Mesodermal cell (in vitro differentiated cells): ENCODE results near the gene SH2D2A.

ENCODE experiments used
- H3K27ac ChIP-seq: 2 replicates; pipeline ENCODE4 v1.7.0; 2013; ENCODE audit warnings: mild to moderate bottlenecking, low read depth, low read length, moderate library complexity; ENCODE audit not compliant: severe bottlenecking
- H3K36me3 ChIP-seq: 2 replicates; pipeline ENCODE4 v1.7.1; 2013; ENCODE audit warnings: mild to moderate bottlenecking, low read length, moderate library complexity; ENCODE audit not compliant: control insufficient read depth, insufficient read depth
- H3K4me1 ChIP-seq: one replicate; pipeline ENCODE4 v1.7.1; 2013; ENCODE audit warnings: mild to moderate bottlenecking, low read length; ENCODE audit not compliant: insufficient read depth, control insufficient read depth, poor library complexity, severe bottlenecking
- H3K4me3 ChIP-seq: 2 replicates; pipeline ENCODE4 v1.7.0; 2013; ENCODE audit warnings: low read length, control low read depth, mild to moderate bottlenecking; ENCODE audit not compliant: insufficient read depth, poor library complexity, severe bottlenecking; ENCODE audit errors: extremely low read depth
- H3K9me3 ChIP-seq: 2 replicates; pipeline ENCODE4 v1.7.1; 2013; ENCODE audit warnings: mild to moderate bottlenecking, low read length, moderate library complexity; ENCODE audit not compliant: control insufficient read depth
- WGBS, 2 experiments: methylation state at CpG; one replicate each; pipeline ENCODE4 v1.1.5; 2013; ENCODE audit warnings: missing lambda C conversion rate in 2 of 2; ENCODE audit not compliant: insufficient coverage in 2 of 2; 5-methylcytosine and 5-hydroxymethylcytosine counted together

The SH2D2A gene

DNA sequence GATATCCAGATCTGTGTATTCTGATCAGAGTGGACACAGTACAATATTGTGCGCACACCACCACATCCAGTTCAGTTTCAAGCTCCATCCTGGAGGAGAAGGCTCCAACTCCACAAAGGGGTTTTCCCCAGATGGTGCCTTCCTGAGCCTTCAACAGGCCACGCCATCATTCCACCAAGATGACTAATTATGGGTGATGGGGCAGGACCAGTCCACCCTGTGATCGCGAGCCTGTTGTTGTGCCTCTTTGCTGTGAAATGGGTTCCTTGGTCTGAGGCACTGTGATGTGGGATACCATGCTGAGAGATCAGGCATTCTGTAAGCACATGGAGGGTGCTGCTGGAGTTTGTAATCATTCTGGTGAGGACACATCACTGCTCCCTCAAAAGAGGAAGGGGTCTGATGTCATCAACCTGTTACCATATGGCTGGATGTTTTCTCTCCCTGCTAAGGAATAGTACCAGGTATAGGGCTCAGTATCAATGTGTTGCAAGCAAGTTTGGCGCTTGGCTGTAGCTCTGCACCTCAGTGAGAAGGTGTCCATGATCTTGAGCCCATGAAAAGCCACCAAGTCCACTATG is 6.7 kb upstream of the SH2D2A start:
- Histone ChIP-seq H3K36me3 (no peaks in the 10 kb centered on the region), H3K4me3 (no peak overlapping the region), H3K27ac (no peak overlapping the region), H3K9me3 (no peaks in the 10 kb centered on the region), H3K4me1 (no peaks in the 10 kb centered on the region)
- 80 to 88% methylated on average over 1 to 2 of the region's 5 CpGs for WGBS, 2 experiments

DNA sequence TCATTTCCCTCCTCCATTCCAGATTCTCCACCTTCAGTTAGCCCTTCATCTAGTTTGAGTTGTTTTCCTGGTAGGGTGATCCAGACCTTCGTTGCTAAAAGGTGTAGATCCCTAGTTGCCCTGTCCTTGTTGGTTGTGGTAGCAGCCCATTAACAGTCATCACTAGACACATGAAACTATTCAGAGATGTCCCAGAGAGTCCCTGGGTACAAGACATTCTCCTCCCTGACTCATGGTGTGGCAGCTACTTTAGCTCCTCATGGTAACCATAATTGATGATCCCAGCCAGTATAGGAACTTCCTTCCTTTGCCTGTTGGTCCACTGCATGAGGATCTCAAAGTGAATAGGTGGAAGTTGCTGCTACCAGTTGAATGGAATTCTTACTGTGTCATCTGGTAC is 6.0 kb upstream of the SH2D2A start:
- Histone ChIP-seq H3K4me3 (no peak overlapping the region), H3K4me1 (no peaks in the 10 kb centered on the region), H3K27ac (no peak overlapping the region), H3K36me3 (no peaks in the 10 kb centered on the region), H3K9me3 (no peaks in the 10 kb centered on the region)
- no CpG with 5 or more reads among the region's 1 CpG for WGBS, 2 experiments

DNA sequence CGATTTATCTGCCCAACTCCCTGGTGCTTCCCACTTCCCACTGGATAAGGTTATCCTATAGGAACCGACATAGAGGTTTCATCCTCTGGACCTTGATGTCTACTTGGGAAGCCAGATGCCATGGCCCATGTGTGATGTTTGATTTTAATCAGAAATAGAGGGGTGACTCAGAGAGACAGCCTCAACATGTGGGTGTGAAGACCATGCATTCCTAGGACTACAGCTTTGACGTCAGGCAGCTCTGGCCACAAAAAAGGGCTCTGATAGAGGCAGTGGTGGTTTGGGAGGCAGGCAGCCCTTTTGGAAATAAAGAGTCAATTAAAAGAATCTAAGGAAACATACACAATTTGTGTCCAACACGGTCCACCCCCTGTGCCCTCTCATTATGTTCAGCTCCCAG is 5.2 kb upstream of the SH2D2A start:
- no peak overlapping the region for H3K4me3 ChIP-seq
- no peak overlapping the region for H3K27ac ChIP-seq
- H3K9me3 ChIP-seq, result no peaks in the 10 kb centered on the region
- H3K4me1 ChIP-seq, result no peaks in the 10 kb centered on the region
- WGBS, 2 experiments, result 61 to 85% methylated on average over 2 to 3 of the region's 4 CpGs
- no peaks in the 10 kb centered on the region for H3K36me3 ChIP-seq

DNA sequence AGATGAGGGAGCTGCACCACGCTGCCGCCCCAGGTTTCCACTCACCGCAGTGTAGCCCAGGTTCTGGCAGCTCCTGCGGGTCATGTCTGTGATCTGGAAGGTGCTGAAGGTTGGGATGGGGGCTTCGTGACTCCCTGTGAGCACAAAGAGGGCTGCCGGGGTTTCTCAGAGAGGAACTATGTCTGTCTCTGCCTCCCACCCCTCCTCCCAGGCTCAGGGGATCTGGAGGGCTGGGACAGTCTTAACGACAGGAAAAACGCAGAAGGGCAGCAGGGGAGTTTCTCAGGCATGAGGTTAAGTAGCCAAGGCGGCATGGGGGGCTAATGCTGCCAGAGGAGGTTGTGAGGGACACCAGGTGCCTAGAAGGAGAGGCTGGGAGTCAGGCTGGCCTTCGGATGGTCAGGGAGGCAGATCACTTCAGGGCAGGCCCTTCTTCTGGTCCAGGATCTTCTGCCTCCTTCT is 656 bp downstream of the SH2D2A start:
- Histone ChIP-seq H3K4me1 (peaks cover 31% of the 10 kb centered on the region), H3K27ac (no peak overlapping the region), H3K36me3 (no peaks in the 10 kb centered on the region), H3K4me3 (no peak overlapping the region), H3K9me3 (no peaks in the 10 kb centered on the region)
- WGBS, 2 experiments, result 70 to 79% methylated on average over 6 to 9 of the region's 10 CpGs

DNA sequence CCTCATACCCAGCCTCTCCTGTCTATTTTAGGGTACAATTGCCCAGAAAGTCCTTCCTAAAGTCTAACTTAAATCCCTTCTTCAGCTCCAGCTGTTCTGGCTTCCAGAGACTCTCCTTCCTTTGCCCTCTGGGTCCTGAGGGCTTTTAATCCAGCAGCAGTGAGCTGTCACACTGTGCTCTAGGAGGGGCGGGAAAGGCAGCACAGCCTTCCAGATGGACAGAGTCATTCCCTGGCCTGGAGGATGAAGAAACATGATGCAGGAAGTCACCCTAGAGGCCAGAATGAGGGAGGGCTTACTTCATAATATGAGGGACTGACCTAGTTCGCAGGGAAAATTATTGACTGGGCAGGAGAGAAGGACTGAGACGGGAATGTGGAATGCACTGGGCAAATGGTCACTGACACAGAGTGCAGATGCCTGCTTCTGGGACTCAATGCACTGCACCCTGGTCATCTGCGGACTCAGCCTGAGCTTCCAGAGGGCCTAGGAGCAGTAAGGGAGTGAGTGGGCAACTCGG is 1.3 kb downstream of the SH2D2A start:
- Histone ChIP-seq H3K27ac (peak overlapping the region; percentile 1), H3K4me3 (no peak overlapping the region), H3K36me3 (no peaks in the 10 kb centered on the region), H3K4me1 (peaks cover 31% of the 10 kb centered on the region), H3K9me3 (no peaks in the 10 kb centered on the region)
- WGBS, 2 experiments, result 64 to 69% methylated on average over 4 to 5 of the region's 5 CpGs

DNA sequence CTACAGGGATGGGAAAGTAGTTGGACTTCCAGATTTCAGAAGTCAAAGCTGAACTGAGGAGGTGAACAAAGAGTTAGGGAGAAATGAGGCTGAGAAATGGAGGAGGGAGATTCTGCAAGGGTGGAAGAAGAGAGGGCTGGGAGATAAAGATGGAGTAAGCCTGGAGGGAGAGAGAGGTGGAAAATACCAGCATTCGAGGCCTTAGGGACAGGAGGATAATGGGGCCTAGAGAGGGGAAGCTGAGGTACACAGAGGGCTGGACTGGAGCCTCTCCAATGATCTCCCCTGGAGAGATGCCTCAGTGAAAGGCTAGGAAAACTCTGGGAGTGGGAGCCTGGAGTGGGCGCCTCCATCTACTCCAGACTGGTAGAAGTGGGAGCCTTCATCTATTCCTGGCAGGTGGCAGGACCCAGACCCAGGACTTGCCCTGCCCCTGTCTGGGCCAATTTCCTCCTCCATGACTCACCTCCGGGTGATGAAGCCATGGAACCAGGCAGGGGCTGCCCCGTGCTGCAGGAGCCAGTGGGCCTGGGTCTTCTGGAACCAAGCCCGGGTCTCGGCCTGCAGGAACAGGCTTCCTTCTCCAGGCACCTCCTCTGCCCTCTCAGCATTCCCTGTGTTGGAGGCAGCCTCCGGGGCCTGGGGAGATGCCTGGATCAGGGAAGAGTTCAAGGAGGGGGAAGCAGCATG is 1.9 kb downstream of the SH2D2A start:
- WGBS, 2 experiments, result 88 to 100% methylated on average over 2 to 6 of the region's 7 CpGs
- peaks cover 31% of the 10 kb centered on the region for H3K4me1 ChIP-seq
- no peaks in the 10 kb centered on the region for H3K36me3 ChIP-seq
- H3K9me3 ChIP-seq, result no peaks in the 10 kb centered on the region
- H3K27ac ChIP-seq, result no peak overlapping the region
- H3K4me3 ChIP-seq, result no peak overlapping the region

DNA sequence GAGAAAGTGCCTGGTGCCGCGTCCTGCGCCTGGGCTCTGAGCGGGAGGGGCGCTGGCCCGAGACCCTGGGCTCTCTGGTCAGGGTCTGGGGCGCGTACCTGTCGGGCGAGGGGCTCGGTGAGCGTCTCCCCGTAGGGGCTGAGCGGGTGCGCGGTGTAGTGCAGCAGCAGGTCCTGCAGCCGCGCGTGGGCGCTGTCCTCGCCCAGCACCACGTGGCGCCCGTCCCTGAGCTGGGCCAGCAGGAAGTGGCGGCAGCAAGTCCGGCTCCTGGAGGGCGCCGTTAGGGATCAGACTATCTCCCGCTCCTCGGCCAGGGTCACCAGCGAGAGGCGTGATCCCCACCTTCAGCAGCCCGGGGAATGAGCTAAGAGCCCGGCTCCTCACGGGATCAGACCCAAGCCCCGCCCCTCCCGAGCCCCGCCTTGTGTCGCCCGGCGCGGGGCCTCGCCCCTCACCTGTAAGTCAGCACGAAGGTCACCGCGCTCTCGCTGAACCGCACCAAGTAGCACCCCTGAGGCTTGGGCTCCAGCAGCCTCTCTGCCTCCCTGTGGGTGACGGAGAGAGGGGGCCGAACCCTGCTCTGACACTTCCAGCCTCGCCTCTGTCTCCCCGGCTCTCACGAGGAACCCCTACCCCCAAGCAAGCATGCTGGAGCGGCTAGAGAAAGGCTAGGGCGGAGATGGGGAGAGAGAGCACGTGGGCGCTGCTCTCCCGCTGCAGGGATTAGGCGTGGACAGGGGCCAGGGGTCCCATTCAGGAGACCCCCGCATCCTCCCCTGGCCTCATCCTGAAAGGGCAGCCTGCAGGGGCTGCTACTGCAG is 2.7 kb downstream of the SH2D2A start:
- H3K27ac ChIP-seq, result no peak overlapping the region
- H3K4me3 ChIP-seq, result peak overlapping the region; percentile 14
- no peaks in the 10 kb centered on the region for H3K9me3 ChIP-seq
- peaks cover 31% of the 10 kb centered on the region for H3K4me1 ChIP-seq
- 17 to 20% methylated on average over 50 to 57 of the region's 60 CpGs for WGBS, 2 experiments
- H3K36me3 ChIP-seq, result no peaks in the 10 kb centered on the region

DNA sequence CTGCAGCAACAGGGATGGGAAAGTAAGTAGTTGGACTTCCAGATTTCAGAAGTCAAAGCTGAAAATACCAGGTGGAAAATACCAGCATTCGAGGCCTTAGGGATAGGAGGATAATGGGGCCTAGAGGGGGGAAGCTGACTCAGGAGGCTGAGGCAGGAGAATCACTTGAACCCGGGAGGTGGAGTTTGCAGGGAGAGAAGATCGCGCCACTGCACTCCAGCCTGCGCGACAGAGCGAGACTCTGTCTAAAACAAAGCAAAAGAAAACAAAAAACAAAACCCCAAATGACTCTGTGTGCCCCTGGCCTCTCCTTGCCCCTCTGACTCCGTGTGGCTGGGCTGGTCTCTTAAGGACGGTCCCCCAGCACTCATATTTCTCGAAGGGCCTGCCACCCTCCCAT is 3.4 kb downstream of the SH2D2A start:
- no peaks in the 10 kb centered on the region for H3K36me3 ChIP-seq
- no peak overlapping the region for H3K27ac ChIP-seq

DNA sequence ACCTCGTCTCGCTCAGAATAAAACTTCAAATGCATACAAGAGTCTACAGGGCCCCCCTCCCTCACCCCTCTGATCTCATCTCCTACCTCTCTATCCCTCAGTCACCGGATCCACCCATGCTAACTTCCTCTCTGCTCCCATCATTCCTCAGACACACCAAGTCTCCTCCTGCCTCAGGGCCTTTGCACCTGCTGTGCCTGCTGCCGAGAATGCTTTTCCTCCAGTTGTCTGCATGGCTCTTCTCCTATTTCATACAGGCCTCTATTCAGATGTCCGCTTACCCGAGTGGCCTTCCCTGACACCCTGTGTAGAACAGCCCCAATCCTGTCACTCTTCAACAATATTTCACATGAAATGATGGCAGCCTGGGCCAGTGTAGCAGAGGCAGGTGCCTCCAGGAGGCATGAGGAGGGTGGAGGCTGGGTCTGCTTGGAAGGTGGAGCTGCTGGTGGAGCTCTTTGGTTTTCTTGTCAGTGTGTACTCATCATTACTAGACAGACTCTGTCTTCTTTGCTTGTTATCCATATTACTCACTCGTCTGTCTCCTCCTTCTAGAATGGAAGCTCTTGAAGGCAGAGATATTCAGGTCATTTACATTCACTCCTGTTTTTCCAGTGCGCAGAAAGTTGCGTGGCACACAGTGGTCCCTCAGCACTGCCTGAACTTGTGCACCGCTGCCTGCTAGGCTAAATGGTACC is 4.2 kb downstream of the SH2D2A start:
- 93 to 96% methylated on average over 8 to 10 of the region's 10 CpGs for WGBS, 2 experiments
- Histone ChIP-seq H3K27ac (no peak overlapping the region), H3K4me1 (peaks cover 31% of the 10 kb centered on the region), H3K36me3 (peaks cover 2% of the 10 kb centered on the region), H3K4me3 (no peak overlapping the region), H3K9me3 (no peaks in the 10 kb centered on the region)

More for the DNA sequence above, 3.4 kb downstream of the SH2D2A start:
- no peaks in the 10 kb centered on the region for H3K9me3 ChIP-seq
- peaks cover 31% of the 10 kb centered on the region for H3K4me1 ChIP-seq
- 20 to 48% methylated on average over 1 to 2 of the region's 10 CpGs for WGBS, 2 experiments
- peak overlapping the region; percentile 14 for H3K4me3 ChIP-seq

DNA sequence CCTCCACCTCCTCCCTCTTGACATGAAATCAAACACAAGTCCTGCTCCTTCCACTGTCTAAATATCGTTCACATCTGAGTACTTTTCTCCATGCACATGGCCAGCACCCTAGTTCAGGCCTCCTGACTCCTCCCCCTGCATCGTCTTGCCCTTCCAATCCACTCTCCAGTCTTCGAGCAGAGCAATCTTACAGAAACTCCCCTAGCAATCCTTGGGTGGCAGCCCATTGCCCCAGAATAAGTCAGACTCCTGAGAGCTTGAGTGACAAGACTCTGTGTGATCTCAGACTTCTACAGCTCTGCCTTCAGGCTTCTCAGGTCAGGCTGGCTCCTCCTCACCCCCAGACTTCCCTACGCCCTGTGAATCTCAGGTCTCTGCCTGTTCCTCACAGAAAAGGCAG is 5.5 kb downstream of the SH2D2A start:
- Histone ChIP-seq H3K36me3 (peaks cover 4% of the 10 kb centered on the region), H3K4me1 (peaks cover 26% of the 10 kb centered on the region), H3K9me3 (no peaks in the 10 kb centered on the region), H3K27ac (no peak overlapping the region), H3K4me3 (no peak overlapping the region)
- 76 to 89% methylated on average over 2 to 4 of the region's 4 CpGs for WGBS, 2 experiments
